GM19239 (cell line): ENCODE measurements around the gene ADGRG1.
"Not testable (repeated sequence)": the region's sequence is repeated elsewhere in the genome, so short reads cannot be mapped to it uniquely, and the experiment has no call there.

Experiments used
- DNase-seq: peaks from one replicate; pipeline ENCODE4 v3.0.0; 2011; ENCODE audit warnings: low spot score; ENCODE audit not compliant: insufficient read length
- FAIRE-seq: peaks from 2 replicates; lab custom pipeline; 2011; peaks lifted over from hg19 to GRCh38; lab: Jason Lieb, UNC

The ADGRG1 gene

GRCh38 chr16:57661936-57662906 is 33.8 kb downstream of the ADGRG1 start:
- DNase-seq (no peak), FAIRE-seq (no peak)

- FAIRE-seq, result no peak
- DNase-seq, result no peak
These were observed 35.0 kb downstream of the ADGRG1 start for GRCh38 chr16:57663436-57663835.

GRCh38 chr16:57663917-57664661 is 35.7 kb downstream of the ADGRG1 start:
- FAIRE-seq (no peak), DNase-seq (no peak)

GRCh38 chr16:57664662-57665025 is 36.2 kb downstream of the ADGRG1 start:
- DNase-seq (no peak), FAIRE-seq (no peak)

- FAIRE-seq (no peak), DNase-seq (no peak)
These were observed 37.1 kb downstream of the ADGRG1 start for GRCh38 chr16:57665541-57665940.

- FAIRE-seq (no peak), DNase-seq (no peak)
These were observed 38.1 kb downstream of the ADGRG1 start for GRCh38 chr16:57666353-57667047.

GRCh38 chr16:57667048-57667525 is 38.7 kb downstream of the ADGRG1 start:
- FAIRE-seq, result no peak
- no peak for DNase-seq

GRCh38 chr16:57667526-57668262 is 39.3 kb downstream of the ADGRG1 start:
- no peak for FAIRE-seq

GRCh38 chr16:57668263-57668571 is 39.8 kb downstream of the ADGRG1 start, which contains the start of gene ADGRG3:
Gene ADGRG3, plus strand, starts transcription at chr16:57668306. Its CDS starts 42 bp downstream, at chr16:57668348.
- DNase-seq (no peak), FAIRE-seq (no peak)

More at GRCh38 chr16:57667526-57668262, 39.3 kb downstream of the ADGRG1 start:
- no peak for DNase-seq

GRCh38 chr16:57668630-57669475 is 40.4 kb downstream of the ADGRG1 start:
- DNase-seq (no peak), FAIRE-seq (no peak)

- no peak for DNase-seq
- FAIRE-seq, result no peak
These were observed 41.2 kb downstream of the ADGRG1 start for GRCh38 chr16:57669476-57670162.

GRCh38 chr16:57670196-57670595 is 41.8 kb downstream of the ADGRG1 start:
- FAIRE-seq, result no peak
- no peak for DNase-seq

- not testable (repeated sequence) for DNase-seq, FAIRE-seq
These were observed 43.0 kb downstream of the ADGRG1 start for GRCh38 chr16:57671451-57671850.

- FAIRE-seq (no peak), DNase-seq (no peak)
These were observed 44.0 kb downstream of the ADGRG1 start for GRCh38 chr16:57672416-57672815.

- DNase-seq, result no peak
- FAIRE-seq, result no peak
These were observed 44.4 kb downstream of the ADGRG1 start for GRCh38 chr16:57672824-57673223.

- FAIRE-seq (no peak), DNase-seq (no peak)
These were observed 47.5 kb downstream of the ADGRG1 start for GRCh38 chr16:57675741-57676551.

GRCh38 chr16:57676553-57677085 is 48.2 kb downstream of the ADGRG1 start:
- FAIRE-seq (no peak), DNase-seq (no peak)
